Gastrocnemius medialis (tissue), 4 donors: Measurements from ENCODE around the gene N4BP2. TPM values are rescaled to one million over a fixed set of nuclear protein-coding genes. Genes with fewer than 3 reads are reported as not detected.

Experiments
- ATAC-seq, 2 donors: fragments of 150-250 bp; one replicate each; pipeline ENCODE4 v1.9.1; 2016
- DNase-seq, 2 donors: peaks; one replicate each; pipeline ENCODE4 v3.0.0-alpha.2; 2019
- H3K27ac ChIP-seq, 4 donors: fragments of 200-600 bp; sonication (generic); 1 replicate in 1 of 4; 2 replicates in 3 of 4; pipeline ENCODE4 v1.5.1; 2016 to 2018; ENCODE audit warnings: mild to moderate bottlenecking in 2 of 4, moderate library complexity in 1 of 4
- H3K27me3 ChIP-seq, 3 donors: fragments of 200-600 bp; sonication (generic) in 2 of 3; 1 replicate in 1 of 3; 2 replicates in 2 of 3; pipeline versions ENCODE4 v1.5.1 to v1.6.0; 2016 to 2019; ENCODE audit warnings: mild to moderate bottlenecking in 1 of 3, moderate library complexity in 1 of 3
- H3K36me3 ChIP-seq, 2 donors: fragments of 200-600 bp; sonication (generic) in 1 of 2; one replicate each; pipeline ENCODE4 v1.5.1; 2017 to 2018
- H3K4me1 ChIP-seq, 2 donors: fragments of 200-600 bp; sonication (generic) in 1 of 2; one replicate each; pipeline ENCODE4 v1.5.1; 2016 to 2017; ENCODE audit warnings: mild to moderate bottlenecking in 2 of 2
- H3K4me3 ChIP-seq, 4 donors: fragments of 200-600 bp; sonication (generic) in 3 of 4; 1 replicate in 1 of 4; 2 replicates in 3 of 4; pipeline ENCODE4 v1.5.1; 2016 to 2019; ENCODE audit warnings: mild to moderate bottlenecking in 2 of 4
- H3K9me3 ChIP-seq, 3 donors: fragments of 200-600 bp; sonication (generic) in 2 of 3; 1 replicate in 1 of 3; 2 replicates in 2 of 3; pipeline ENCODE4 v1.5.1; 2016 to 2019
- POLR2A ChIP-seq, 2 donors: fragments of 450-650 bp; IDR thresholded peaks; one replicate each; pipeline ENCODE4 v1.6.1; 2017; ENCODE audit warnings: antibody characterized with exemption in 2 of 2, mild to moderate bottlenecking in 2 of 2, moderate library complexity in 2 of 2
- in situ Hi-C, 4 donors: fragments of 200-750 bp; cut with MboI; loops; one replicate each; pipeline versions ENCODE4 v1.15.0 to v1.8.0; 2017; ENCODE audit warnings: low sequenced_read_pairs in 4 of 4
- intact Hi-C: fragments of 100-400 bp; cut with DNase I; formaldehyde crosslinking; loops from one replicate; pipeline ENCODE4 v1.15.1; 2023; ENCODE audit warnings: low total_unique reads
- total RNA-seq, 4 donors: library from RNA; depleted of rRNA; stranded (reverse); fragments of >200 nt; gene quantifications; one replicate each; pipeline versions ENCODE4 v1.1.0 to v1.2.3, GENCODE V29; 2016
- TF ChIP-seq, protein P1 (sequence below), 5 experiments: fragments of 450-650 bp in 3 of 5; fragments of 200-600 bp in 2 of 5; sonication (generic) in 2 of 5; IDR thresholded peaks in 4 of 5; conservative IDR thresholded peaks in 1 of 5; 1 replicate in 4 of 5; 2 replicates in 1 of 5; pipeline ENCODE4 v1.5.1; 2016 to 2019; ENCODE audit warnings: antibody characterized with exemption in 5 of 5, mild to moderate bottlenecking in 3 of 5, moderate library complexity in 3 of 5

Gene N4BP2
- total RNA-seq, 4 donors from 2014 or later, result 1.3 to 7.0 (median 3.3) TPM

GRCh38 chr4:40193016-40193571 is 136.4 kb downstream of the N4BP2 start:
- no peaks in the 10 kb centered on the region for H3K36me3 ChIP-seq
- DNase-seq (no peak), ATAC-seq (no peak)
- no peaks in the 10 kb centered on the region for H3K27me3 ChIP-seq
- intact Hi-C loops (no loop called here), in situ Hi-C loops (no loop called here)
- H3K27ac ChIP-seq, result no peak overlapping the region
- H3K4me3 ChIP-seq, result no peak overlapping the region
- H3K9me3 ChIP-seq, result no peaks in the 10 kb centered on the region
- H3K4me1 ChIP-seq, result no peaks in the 10 kb centered on the region
- TF ChIP-seq POLR2A (IDR thresholded peaks at IDR 0.05), result no peak
- TF ChIP-seq, protein P1, sequence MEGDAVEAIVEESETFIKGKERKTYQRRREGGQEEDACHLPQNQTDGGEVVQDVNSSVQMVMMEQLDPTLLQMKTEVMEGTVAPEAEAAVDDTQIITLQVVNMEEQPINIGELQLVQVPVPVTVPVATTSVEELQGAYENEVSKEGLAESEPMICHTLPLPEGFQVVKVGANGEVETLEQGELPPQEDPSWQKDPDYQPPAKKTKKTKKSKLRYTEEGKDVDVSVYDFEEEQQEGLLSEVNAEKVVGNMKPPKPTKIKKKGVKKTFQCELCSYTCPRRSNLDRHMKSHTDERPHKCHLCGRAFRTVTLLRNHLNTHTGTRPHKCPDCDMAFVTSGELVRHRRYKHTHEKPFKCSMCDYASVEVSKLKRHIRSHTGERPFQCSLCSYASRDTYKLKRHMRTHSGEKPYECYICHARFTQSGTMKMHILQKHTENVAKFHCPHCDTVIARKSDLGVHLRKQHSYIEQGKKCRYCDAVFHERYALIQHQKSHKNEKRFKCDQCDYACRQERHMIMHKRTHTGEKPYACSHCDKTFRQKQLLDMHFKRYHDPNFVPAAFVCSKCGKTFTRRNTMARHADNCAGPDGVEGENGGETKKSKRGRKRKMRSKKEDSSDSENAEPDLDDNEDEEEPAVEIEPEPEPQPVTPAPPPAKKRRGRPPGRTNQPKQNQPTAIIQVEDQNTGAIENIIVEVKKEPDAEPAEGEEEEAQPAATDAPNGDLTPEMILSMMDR (IDR thresholded peaks at IDR 0.05 in 4 of 5, conservative IDR thresholded peaks at IDR 0.05 in 1 of 5), result no peak

DNA sequence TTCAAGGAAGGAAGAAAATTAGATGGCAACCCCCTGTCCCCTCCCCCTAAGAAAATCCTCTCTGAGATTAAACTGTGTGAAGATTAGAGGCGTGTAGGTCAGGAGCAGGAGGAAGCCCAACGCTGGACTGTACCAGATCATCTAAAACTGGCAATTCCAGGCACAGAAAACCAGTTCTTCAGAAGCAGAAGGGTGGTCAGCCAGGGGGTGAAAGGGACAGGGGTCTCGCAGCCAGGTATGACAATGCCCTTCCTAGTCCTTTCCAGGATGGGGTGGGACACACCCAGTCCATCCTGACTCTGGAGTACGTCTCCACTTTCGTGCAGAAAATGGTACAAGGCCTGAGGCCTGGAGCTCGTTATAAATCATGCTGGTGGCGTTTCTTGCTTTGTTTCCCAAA is 136.9 kb downstream of the N4BP2 start:
- Histone ChIP-seq H3K4me1 (no peaks in the 10 kb centered on the region), H3K27me3 (no peaks in the 10 kb centered on the region), H3K9me3 (no peaks in the 10 kb centered on the region), H3K4me3 (no peak overlapping the region), H3K36me3 (no peaks in the 10 kb centered on the region), H3K27ac (no peak overlapping the region)
- DNase-seq (no peak), ATAC-seq (no peak)
- in situ Hi-C loops, result no loop called here
- intact Hi-C loops, result no loop called here
- TF ChIP-seq, protein P1 (IDR thresholded peaks at IDR 0.05 in 4 of 5, conservative IDR thresholded peaks at IDR 0.05 in 1 of 5), result no peak
- no peak for TF ChIP-seq POLR2A (IDR thresholded peaks at IDR 0.05)

GRCh38 chr4:40194602-40195161 is 138.0 kb downstream of the N4BP2 start:
- ATAC-seq (no peak), DNase-seq (no peak)
- Histone ChIP-seq H3K4me3 (no peak overlapping the region), H3K36me3 (no peaks in the 10 kb centered on the region), H3K27me3 (no peaks in the 10 kb centered on the region), H3K4me1 (no peaks in the 10 kb centered on the region), H3K27ac (no peak overlapping the region), H3K9me3 (no peaks in the 10 kb centered on the region)
- in situ Hi-C loops (no loop called here), intact Hi-C loops (no loop called here)
- TF ChIP-seq, protein P1 (IDR thresholded peaks at IDR 0.05 in 4 of 5, conservative IDR thresholded peaks at IDR 0.05 in 1 of 5), result no peak
- TF ChIP-seq POLR2A (IDR thresholded peaks at IDR 0.05), result no peak

DNA sequence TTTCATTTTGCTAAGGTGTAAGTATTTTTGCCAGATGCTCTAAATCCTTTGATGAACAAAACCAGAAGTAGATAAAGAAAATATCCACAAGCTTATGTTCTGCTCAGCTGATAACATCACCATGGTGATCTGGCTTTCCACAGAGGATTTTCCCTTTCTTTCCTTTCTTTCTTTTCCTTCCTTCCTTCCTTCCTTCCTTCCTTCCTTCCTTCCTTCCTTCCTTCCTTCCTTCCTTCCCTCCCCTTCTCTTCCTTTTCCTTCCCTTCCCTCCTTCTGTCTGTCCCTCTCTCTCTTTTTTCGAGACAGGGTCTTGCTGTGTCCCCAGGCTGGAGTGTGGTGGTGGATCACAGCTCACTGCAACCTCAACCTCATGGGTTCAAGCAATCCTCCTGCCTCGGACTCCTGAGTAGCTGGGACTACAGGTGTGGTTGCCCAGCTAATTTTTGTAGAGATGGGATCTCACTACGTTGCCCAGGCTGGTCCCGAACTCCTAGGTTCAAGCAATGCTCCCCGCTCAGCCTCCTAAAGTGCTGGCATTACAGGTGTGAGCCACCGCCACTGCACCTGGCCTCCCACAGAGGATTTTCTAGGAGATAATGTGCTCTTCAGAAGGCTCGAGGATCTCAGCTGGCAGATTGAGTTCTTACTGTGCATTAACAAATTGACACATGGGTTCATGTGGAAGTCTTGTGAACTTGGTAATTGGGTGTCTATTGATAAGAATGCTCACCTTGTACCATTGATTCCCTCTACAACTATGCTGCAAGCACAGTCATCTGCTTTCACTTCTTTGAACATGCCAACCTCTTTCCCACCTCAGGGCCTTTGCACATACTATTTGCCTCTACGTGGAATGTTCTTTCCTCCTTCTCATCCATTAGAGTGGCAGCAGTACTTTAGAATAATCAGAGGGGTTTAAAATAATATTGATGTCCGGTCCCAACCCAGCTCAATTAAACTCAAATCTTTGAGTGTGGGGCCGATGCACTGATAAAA is 138.8 kb downstream of the N4BP2 start:
- in situ Hi-C loops (no loop called here), intact Hi-C loops (no loop called here)
- Histone ChIP-seq H3K27ac (no peak overlapping the region), H3K36me3 (no peaks in the 10 kb centered on the region), H3K4me3 (no peak overlapping the region), H3K27me3 (no peaks in the 10 kb centered on the region), H3K9me3 (no peaks in the 10 kb centered on the region), H3K4me1 (no peaks in the 10 kb centered on the region)
- DNase-seq (no peak), ATAC-seq (no peak)
- no peak for TF ChIP-seq POLR2A (IDR thresholded peaks at IDR 0.05)
- TF ChIP-seq, protein P1 (IDR thresholded peaks at IDR 0.05 in 4 of 5, conservative IDR thresholded peaks at IDR 0.05 in 1 of 5), result no peak
